Heart left ventricle (tissue), 16 donors: ENCODE measurements around the gene ATP6V1B1. TPM values are rescaled to one million over a fixed set of nuclear protein-coding genes. Genes with fewer than 3 reads are reported as not detected.
A peak's percentile ranks its signal among the peaks of the same experiment; 100 is the strongest.

ENCODE experiments used
- ATAC-seq, 4 donors: fragments of 200-7000 bp; cut with Tn5 transposase; one replicate each; pipeline ENCODE4 v1.9.1; 2020 to 2022; ENCODE audit warnings: moderate library complexity in 4 of 4, mild to moderate bottlenecking in 3 of 4, moderate number of reproducible peaks in 1 of 4
- DNase-seq, 5 donors: peaks; one replicate each; pipeline ENCODE4 v3.0.0-alpha.2; 2020
- H3K27ac ChIP-seq, 12 donors: fragments of 200-600 bp; sonication (generic) in 4 of 12; one replicate each; pipeline versions ENCODE4 v1.5.0 to v1.8.0; 2016 to 2022; ENCODE audit warnings: mild to moderate bottlenecking in 2 of 12
- H3K27me3 ChIP-seq, 9 donors: fragments of 200-600 bp; sonication (generic) in 2 of 9; one replicate each; pipeline versions ENCODE4 v1.5.1 to v1.8.0; 2016 to 2022; ENCODE audit warnings: mild to moderate bottlenecking in 3 of 9
- H3K36me3 ChIP-seq, 9 donors: fragments of 200-600 bp; sonication (generic) in 2 of 9; one replicate each; pipeline versions ENCODE4 v1.5.0 to v1.8.0; 2018 to 2022; ENCODE audit warnings: mild to moderate bottlenecking in 2 of 9
- H3K4me1 ChIP-seq, 12 donors: fragments of 200-600 bp; sonication (generic) in 4 of 12; one replicate each; pipeline versions ENCODE4 v1.5.0 to v1.8.0; 2016 to 2022; ENCODE audit warnings: mild to moderate bottlenecking in 3 of 12
- H3K4me3 ChIP-seq, 12 donors: fragments of 200-600 bp; sonication (generic) in 4 of 12; one replicate each; pipeline versions ENCODE4 v1.5.0 to v1.8.0; 2017 to 2022; ENCODE audit warnings: mild to moderate bottlenecking in 9 of 12, moderate library complexity in 4 of 12
- H3K9me3 ChIP-seq, 12 donors: fragments of 200-600 bp; sonication (generic) in 4 of 12; one replicate each; pipeline versions ENCODE4 v1.5.0 to v1.8.0; 2016 to 2022; ENCODE audit warnings: mild to moderate bottlenecking in 1 of 12
- CTCF ChIP-seq, 12 donors: fragments of 200-600 bp; sonication (generic) in 4 of 12; IDR thresholded peaks; one replicate each; pipeline versions ENCODE4 v1.5.0 to v1.8.0; 2018 to 2022; ENCODE audit warnings: antibody characterized with exemption in 12 of 12, mild to moderate bottlenecking in 5 of 12
- POLR2A ChIP-seq, 2 donors: fragments of 450-650 bp; IDR thresholded peaks; one replicate each; pipeline ENCODE4 v1.6.1; 2017; ENCODE audit warnings: antibody characterized with exemption in 2 of 2, mild to moderate bottlenecking in 2 of 2, moderate library complexity in 2 of 2
- WGBS, 4 donors: extraction: QIAGEN DNeasy Blood & Tissue Kit in 2 of 4; methylation state at CpG; one replicate each; pipeline versions ENCODE4 v1.1.5 to v1.1.7; 2013 to 2018; 5-methylcytosine and 5-hydroxymethylcytosine counted together
- intact Hi-C, 10 donors: fragments of 100-400 bp; cut with DNase I; formaldehyde crosslinking; loops; one replicate each; pipeline versions ENCODE4 v1.11.1 to v1.14.2; 2022
- polyA plus RNA-seq, 2 donors: library from polyadenylated mRNA; stranded (reverse); fragments of 200-250 nt; gene quantifications; one replicate each; pipeline ENCODE4 v1.2.3, GENCODE V29; 2013
- total RNA-seq, 9 donors: library from RNA; depleted of rRNA in 2 of 9; stranded (reverse); fragments of >200 nt in 2 of 9; fragmentation: NEBNext Ultra II Directional in 3 of 9; extraction: Animal tissue kit (Norgen Biotek cat#: 25700) in 3 of 9; gene quantifications; one replicate each; pipeline versions ENCODE4 v1.1.0 to v1.2.4, GENCODE V29; 2016 to 2023
- donor health status: ischemic (EF 13 %, LVEDD 7.1; RV severe dilation, severe dysfunction).
- donor health status: healthy with polysubstance abuse.
- donor health status: DM: no; HTN: yes; CAD: no.
- donor health status: DM: no; HTN: no; CAD: no.
- donor health status: ischemic (EF 25% LVEDD 6.9; RV normal size, moderate dysfunction).
- donor health status: ischemic (EF 25% LVEDD 5.7; RV mildly dilated, moderate dysfunction).
- donor health status: healthy.
- donor health status: DM: yes; HTN: yes; CAD: no.
- donor health status: ischemic (EF 35%, LVEDD 5.7; RV mildly dilated, moderate dysfunction).
- donor health status: nonischemic (EF 11% LVEDD 7.7; RV severe dilation, severe dysfunction).
- donor health status: DM: yes; HTN: yes; CAD: no.
- donor health status: PGD.
- donor health status: ischemic (EF 29% LVEDD 5.4; RV normal size, mild dysfunction).
- donor health status: nonischemic (EF 23%, LVEDD 6.1; RV moderate dilation, normal function).

ATP6V1B1 gene
- total and polyA plus RNA-seq, 11 donors, result 0.16 to 1.8 (median 0.48) TPM; not detected in 4

GRCh38 chr2:70936979-70937811, 1.5 kb downstream of the ATP6V1B1 start:
- DNase-seq (peak in 1 of 5 donors; percentile 1), ATAC-seq (no peak)
- 71 to 92% (median 74%) methylated on average over 5 to 10 of the region's 10 CpGs for WGBS, 4 donors
- H3K9me3 ChIP-seq, result no peaks in the 10 kb centered on the region
- H3K4me3 ChIP-seq, result no peak overlapping the region
- peaks cover 0 to 12% (median 4%) of the 10 kb centered on the region in 9 donors for H3K27me3 ChIP-seq
- H3K4me1 ChIP-seq, result no peaks in the 10 kb centered on the region
- no peak overlapping the region for H3K27ac ChIP-seq
- H3K36me3 ChIP-seq, result no peaks in the 10 kb centered on the region
- intact Hi-C loops, result loop anchor here in 1 of 10 donors (5.0 kb wide), 1 partner anchor 145 kb away; the partner anchor contains the start of gene FIGLA
- TF ChIP-seq CTCF (IDR thresholded peaks at IDR 0.05) (no peak), POLR2A (IDR thresholded peaks at IDR 0.05) (no peak)

GRCh38 chr2:70937866-70938585, 2.3 kb downstream of the ATP6V1B1 start:
- no peak for TF ChIP-seq POLR2A (IDR thresholded peaks at IDR 0.05)
- TF ChIP-seq CTCF (IDR thresholded peaks at IDR 0.05), result no peak
- no peaks in the 10 kb centered on the region for H3K9me3 ChIP-seq
- no peak overlapping the region for H3K27ac ChIP-seq
- H3K36me3 ChIP-seq, result no peaks in the 10 kb centered on the region
- H3K4me3 ChIP-seq, result no peak overlapping the region
- peaks cover 0 to 11% (median 4%) of the 10 kb centered on the region in 9 donors for H3K27me3 ChIP-seq
- WGBS, 4 donors, result 70 to 79% (median 75%) methylated on average over 10 of the region's 10 CpGs
- intact Hi-C loops, result loop anchor here in 1 of 10 donors (5.0 kb wide), 1 partner anchor 146 kb away; the partner anchor contains the start of gene FIGLA
- ATAC-seq, result peak in 1 of 4 donors; percentile 6
- peak in 1 of 5 donors; percentile 6 for DNase-seq
- H3K4me1 ChIP-seq, result no peaks in the 10 kb centered on the region

- no peak overlapping the region for H3K27ac ChIP-seq
- ATAC-seq (no peak), DNase-seq (peak in 1 of 5 donors; percentile 12)
- intact Hi-C loops, result loop anchor here in 1 of 10 donors (5.0 kb wide), 1 partner anchor 146 kb away; the partner anchor contains the start of gene FIGLA
- 51 to 57% (median 51%) methylated on average over 3 of the region's 3 CpGs for WGBS, 4 donors
- no peak for TF ChIP-seq POLR2A (IDR thresholded peaks at IDR 0.05)
- H3K36me3 ChIP-seq, result no peaks in the 10 kb centered on the region
- H3K4me1 ChIP-seq, result no peaks in the 10 kb centered on the region
- H3K9me3 ChIP-seq, result no peaks in the 10 kb centered on the region
- H3K27me3 ChIP-seq, result peaks cover 0 to 11% (median 4%) of the 10 kb centered on the region in 9 donors
- H3K4me3 ChIP-seq, result no peak overlapping the region
Observed at GRCh38 chr2:70938586-70938950, 2.9 kb downstream of the ATP6V1B1 start.

GRCh38 chr2:70939001-70939838, 3.5 kb downstream of the ATP6V1B1 start:
- no peak for TF ChIP-seq POLR2A (IDR thresholded peaks at IDR 0.05)
- TF ChIP-seq CTCF (IDR thresholded peaks at IDR 0.05), result no peak
- no peak overlapping the region for H3K27ac ChIP-seq
- intact Hi-C loops, result loop anchor here in 1 of 10 donors (5.0 kb wide), 1 partner anchor 147 kb away; the partner anchor contains the start of gene FIGLA
- ATAC-seq, result no peak
- H3K36me3 ChIP-seq, result no peaks in the 10 kb centered on the region
- 41 to 58% (median 51%) methylated on average over 25 to 30 of the region's 30 CpGs for WGBS, 4 donors
- no peaks in the 10 kb centered on the region for H3K9me3 ChIP-seq
- DNase-seq, result peak in 1 of 5 donors; percentile 5
- H3K27me3 ChIP-seq, result peaks cover 0 to 11% (median 4%) of the 10 kb centered on the region in 9 donors
- no peak overlapping the region for H3K4me3 ChIP-seq
- H3K4me1 ChIP-seq, result no peaks in the 10 kb centered on the region
